GM10266 (cell line): ENCODE measurements around the gene KRTAP5-1.

Experiments used
- DNase-seq: peaks from one replicate; pipeline ENCODE4 v3.0.0; 2012; ENCODE audit errors: extremely low spot score
- CTCF ChIP-seq: IDR thresholded peaks from 2 replicates; pipeline ENCODE4 v1.5.1; 2012; ENCODE audit warnings: mild to moderate bottlenecking, low read depth; ENCODE audit not compliant: control insufficient read depth, insufficient read depth; ENCODE audit errors: missing control alignments

Gene KRTAP5-1

DNA sequence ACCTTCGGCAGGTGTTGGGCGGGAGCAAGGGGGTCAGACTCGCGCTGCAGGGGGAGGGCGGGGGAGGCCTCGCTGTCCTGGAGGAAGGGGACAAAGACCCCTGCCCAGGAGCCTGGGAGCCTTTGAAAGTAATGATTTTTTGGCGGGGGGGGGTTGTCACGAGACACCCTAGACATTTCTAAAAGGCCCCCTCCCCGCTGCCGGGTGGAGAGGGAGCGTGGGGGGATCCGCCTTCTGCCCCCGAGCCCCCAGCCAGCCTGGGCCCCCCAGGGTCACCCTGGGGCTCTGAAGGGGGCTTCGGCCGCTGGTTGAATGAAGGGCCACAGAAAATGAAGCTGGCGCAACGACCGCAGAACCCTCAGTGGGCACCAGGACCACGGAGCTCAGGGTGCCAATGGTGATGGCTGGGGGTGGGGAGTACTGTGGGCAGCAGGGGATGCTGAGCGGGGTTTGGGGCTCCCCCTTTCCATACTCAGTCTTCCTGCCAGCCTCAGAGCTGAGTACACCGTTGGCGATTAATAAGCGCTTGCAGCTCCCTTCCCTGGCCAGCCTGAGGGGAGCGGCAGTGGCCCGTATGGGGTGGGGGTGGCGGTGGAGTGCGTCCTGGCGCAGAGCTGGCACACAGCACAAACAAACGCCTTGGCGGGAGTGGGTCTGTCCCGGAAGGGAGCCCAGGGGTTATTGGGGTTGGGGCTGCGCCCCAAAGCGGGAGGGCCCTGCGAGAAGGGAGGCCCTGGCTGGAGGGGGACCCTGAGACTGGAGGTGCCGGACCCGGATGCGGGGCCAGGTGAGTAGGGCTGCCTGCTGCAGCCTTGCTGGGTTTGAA, 11.8 kb downstream of the KRTAP5-1 start:
- TF ChIP-seq CTCF: no peak
- no peak for DNase-seq

DNA sequence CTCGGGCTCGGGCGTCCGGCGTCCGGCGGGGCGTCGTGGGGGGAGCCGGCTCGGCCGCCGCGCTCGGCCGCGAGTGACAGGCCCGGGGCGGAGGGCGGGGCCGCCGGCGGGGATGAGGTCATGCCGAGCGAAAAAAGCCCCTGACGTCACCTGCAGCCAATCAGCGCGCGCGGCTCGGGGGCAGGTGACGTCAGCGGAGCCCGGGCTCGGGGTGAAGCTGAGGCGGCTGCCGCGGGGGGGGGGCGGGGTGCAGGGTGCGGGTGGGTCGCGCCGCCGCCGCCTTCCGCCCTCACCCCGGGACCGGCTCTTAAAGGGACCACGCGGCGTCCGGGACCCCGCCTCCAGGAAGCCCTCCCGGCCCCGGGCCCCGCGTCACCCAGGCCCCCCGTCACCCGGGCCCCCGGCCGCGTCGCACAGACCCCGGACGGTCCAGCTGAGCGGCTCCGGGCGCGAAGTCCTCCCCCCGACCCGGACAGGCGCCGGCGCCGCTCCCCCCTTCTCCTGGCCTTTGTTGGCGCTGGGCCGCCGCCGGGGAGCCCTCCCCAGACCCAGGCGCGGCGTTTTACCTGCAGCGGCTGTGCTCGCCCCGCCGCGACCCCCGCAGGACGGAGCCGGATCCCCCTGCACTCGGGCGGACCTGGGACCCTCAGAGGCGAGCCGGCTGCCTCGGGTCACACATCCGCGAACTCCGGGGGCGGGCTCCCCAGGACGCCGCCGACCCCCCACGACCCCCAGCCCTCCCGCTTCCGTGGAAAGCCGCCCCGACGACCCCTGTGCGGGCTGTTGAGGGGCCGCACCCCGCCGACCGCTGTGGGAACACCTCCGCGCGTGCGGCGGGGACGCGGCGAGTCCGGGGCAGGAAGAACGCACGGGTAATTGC, 12.6 kb downstream of the KRTAP5-1 start, which contains the start of gene DUSP8:
Gene DUSP8, minus strand, starts transcription at position 75 of the 880 bp plus-strand sequence. CDS start 6,445 bp downstream, outside the sequence.
- peak; percentile 99 for DNase-seq
- no peak for TF ChIP-seq CTCF

GRCh38 chr11:1571760-1572196, 13.3 kb downstream of the KRTAP5-1 start:
- DNase-seq: no peak
- no peak for TF ChIP-seq CTCF

DNA sequence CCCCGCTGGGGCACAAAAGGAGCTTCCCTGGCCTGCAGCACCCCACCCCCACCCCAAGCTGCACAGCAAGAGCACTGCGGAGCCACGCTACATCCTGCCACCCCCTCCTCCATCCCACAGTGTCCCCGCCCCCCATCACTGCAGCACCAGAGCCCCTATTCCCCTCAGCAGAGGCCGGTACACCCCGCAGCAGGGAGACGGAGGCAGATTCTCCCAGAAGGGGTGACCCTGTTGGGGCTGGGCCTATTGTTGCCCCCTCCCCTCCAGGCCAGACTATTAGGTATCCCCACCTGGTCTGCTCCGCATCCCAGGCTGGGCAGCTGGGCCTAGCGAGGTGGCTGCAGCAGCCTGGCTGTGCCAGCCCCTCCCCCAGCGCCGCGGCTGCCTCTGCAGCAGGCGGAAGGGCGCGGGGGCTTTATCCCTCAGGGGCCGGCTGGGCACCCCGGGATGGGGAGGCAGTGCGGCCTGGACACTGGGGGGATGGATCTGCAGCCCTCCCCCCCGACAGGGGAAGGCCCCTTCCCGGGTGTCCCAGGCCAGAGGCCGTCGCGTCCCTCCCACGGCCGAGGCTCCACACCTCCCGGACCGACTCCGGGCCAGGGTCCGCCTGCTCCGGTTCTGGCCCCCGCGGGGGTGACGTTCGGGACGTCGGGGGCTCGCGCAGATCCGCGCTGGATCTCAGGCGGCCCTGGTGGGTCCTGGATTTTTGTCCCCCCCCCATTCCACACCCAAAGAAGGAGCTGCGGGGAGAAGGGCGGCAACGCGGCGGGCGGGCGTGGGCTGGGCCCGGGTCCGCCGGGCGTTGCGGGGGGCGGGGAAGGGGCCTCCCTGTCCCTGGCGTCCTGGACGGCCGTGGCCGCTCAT, 14.0 kb downstream of the KRTAP5-1 start:
- no peak for DNase-seq
- no peak for TF ChIP-seq CTCF

GRCh38 chr11:1570531-1570895, 14.6 kb downstream of the KRTAP5-1 start:
- no peak for TF ChIP-seq CTCF
- no peak for DNase-seq

- TF ChIP-seq CTCF: no peak
- DNase-seq: no peak
Observed at GRCh38 chr11:1570001-1570453, 15.1 kb downstream of the KRTAP5-1 start.
